ENCODE data around the gene MYH3. TPM values are rescaled to one million over a fixed set of nuclear protein-coding genes. Genes with fewer than 3 reads are reported as not detected.

Gene MYH3
- polyA plus RNA-seq, 1 donor (not counting 4 experiments of a cell fraction or from before 2014, with no cell fraction given), result 0.83 TPM

DNA sequence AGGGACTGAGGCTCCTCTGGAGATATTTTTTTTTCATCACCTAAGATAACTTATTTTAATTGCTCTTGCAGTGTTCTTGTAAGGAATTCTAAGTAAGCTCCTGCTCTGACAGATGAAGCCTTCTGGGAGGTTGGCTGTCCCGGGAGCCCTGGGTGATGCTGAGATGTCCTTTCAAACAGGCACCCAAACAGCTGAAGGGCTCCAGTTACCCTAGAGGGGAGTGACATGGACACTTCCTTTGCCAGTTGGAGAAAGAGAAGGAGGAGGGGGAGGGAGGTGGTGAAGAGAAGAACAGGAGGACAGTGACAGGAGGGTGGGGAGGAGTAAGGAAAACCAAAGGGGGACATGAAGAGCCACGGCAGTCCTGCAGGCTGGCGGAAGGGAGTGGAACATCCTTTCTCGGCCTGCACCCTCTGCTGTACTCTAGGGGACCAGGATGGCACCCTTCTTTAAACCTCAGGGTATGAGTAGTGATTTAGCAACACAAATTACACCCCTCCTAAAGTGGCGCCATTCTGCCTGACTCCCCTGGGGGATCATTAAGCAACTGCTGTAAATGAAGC is 51.8 kb downstream of the MYH3 start:
- Histone ChIP-seq H3K4me1 (ENCODE audit: control insufficient read depth, extremely low read depth, insufficient read depth, low read length) (no peaks in the 10 kb centered on the region), H3K4me2 (ENCODE audit: control insufficient read depth, extremely low read depth, insufficient read depth, low read depth, low read length) (no peak overlapping the region), H3K9me3 (ENCODE audit: control insufficient read depth, low read depth, low read length) (no peaks in the 10 kb centered on the region), H4K20me1 (ENCODE audit: control insufficient read depth, extremely low read depth, insufficient read depth, low read length) (no peaks in the 10 kb centered on the region), H3K36me3 (ENCODE audit: control insufficient read depth in 2 of 2, extremely low read depth in 1 of 2, insufficient read depth in 2 of 2, low read length in 2 of 2) (no peaks in the 10 kb centered on the region), H3K27ac (ENCODE audit: control insufficient read depth, insufficient read depth, low read length) (no peak overlapping the region), H3K4me3 (ENCODE audit: control insufficient read depth in 2 of 3, extremely low read depth in 1 of 3, insufficient read depth in 2 of 3, low read depth in 1 of 3, low read length in 3 of 3) (no peak overlapping the region), H3K27me3 (ENCODE audit: control insufficient read depth, extremely low read depth, insufficient read depth, low read length) (no peaks in the 10 kb centered on the region), H2AFZ (ENCODE audit: control insufficient read depth, low read length) (no peak overlapping the region), H3K9me1 (ENCODE audit: control insufficient read depth, extremely low read depth, insufficient read depth, low read length) (no peaks in the 10 kb centered on the region), H3K79me2 (ENCODE audit: control insufficient read depth, insufficient read depth, low read length) (no peaks in the 10 kb centered on the region), H3K9ac (ENCODE audit: control insufficient read depth, extremely low read depth, insufficient read depth, low read length) (no peak overlapping the region)
- dilution Hi-C loops (cut with MboI; ENCODE audit: extremely low pct_ligation_motif_present, low sequenced_read_pairs), result loop anchor here (25.0 kb wide), 1 partner anchor 318 kb away; no protein-coding TSS in a partner anchor
- FAIRE-seq (no peak), DNase-seq (ENCODE audit: low read depth, low spot score) (no peak)
- no peak for TF ChIP-seq EZH2 (IDR thresholded peaks at IDR 0.05; ENCODE audit: low read length)
- TF ChIP-seq, protein P1, sequence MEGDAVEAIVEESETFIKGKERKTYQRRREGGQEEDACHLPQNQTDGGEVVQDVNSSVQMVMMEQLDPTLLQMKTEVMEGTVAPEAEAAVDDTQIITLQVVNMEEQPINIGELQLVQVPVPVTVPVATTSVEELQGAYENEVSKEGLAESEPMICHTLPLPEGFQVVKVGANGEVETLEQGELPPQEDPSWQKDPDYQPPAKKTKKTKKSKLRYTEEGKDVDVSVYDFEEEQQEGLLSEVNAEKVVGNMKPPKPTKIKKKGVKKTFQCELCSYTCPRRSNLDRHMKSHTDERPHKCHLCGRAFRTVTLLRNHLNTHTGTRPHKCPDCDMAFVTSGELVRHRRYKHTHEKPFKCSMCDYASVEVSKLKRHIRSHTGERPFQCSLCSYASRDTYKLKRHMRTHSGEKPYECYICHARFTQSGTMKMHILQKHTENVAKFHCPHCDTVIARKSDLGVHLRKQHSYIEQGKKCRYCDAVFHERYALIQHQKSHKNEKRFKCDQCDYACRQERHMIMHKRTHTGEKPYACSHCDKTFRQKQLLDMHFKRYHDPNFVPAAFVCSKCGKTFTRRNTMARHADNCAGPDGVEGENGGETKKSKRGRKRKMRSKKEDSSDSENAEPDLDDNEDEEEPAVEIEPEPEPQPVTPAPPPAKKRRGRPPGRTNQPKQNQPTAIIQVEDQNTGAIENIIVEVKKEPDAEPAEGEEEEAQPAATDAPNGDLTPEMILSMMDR (optimal IDR thresholded peaks at IDR 0.05 in 1 of 3, IDR thresholded peaks at IDR 0.05 in 1 of 3, conservative IDR thresholded peaks at IDR 0.05 in 1 of 3; ENCODE audit: extremely low read depth in 1 of 3, insufficient read depth in 2 of 3, low read length in 3 of 3), result no peak

DNA sequence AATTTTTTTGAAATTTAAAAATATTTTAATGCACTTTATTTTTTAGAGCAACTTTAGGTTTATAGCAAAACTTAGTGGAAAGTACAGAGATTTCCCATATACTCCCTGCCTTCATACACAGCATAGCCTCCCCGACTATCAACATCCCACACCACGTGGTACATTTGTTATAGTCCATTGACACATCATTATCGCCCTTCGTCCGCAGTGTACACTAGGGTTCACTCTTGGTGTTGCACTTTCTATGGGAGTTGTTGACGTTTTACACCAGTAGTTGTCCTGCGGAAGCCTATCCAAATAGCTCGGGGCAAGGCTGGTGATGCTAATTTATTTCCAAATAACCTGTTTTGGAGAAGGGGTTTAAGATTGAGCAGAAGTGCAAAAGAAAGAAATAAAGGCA is 52.6 kb downstream of the MYH3 start:
- Histone ChIP-seq H3K27ac (ENCODE audit: control insufficient read depth, insufficient read depth, low read length) (no peak overlapping the region), H3K9me3 (ENCODE audit: control insufficient read depth, low read depth, low read length) (no peaks in the 10 kb centered on the region), H3K4me3 (ENCODE audit: control insufficient read depth in 2 of 3, extremely low read depth in 1 of 3, insufficient read depth in 2 of 3, low read depth in 1 of 3, low read length in 3 of 3) (no peak overlapping the region), H3K4me1 (ENCODE audit: control insufficient read depth, extremely low read depth, insufficient read depth, low read length) (no peaks in the 10 kb centered on the region), H3K4me2 (ENCODE audit: control insufficient read depth, extremely low read depth, insufficient read depth, low read depth, low read length) (no peak overlapping the region), H4K20me1 (ENCODE audit: control insufficient read depth, extremely low read depth, insufficient read depth, low read length) (no peaks in the 10 kb centered on the region), H3K36me3 (ENCODE audit: control insufficient read depth in 2 of 2, extremely low read depth in 1 of 2, insufficient read depth in 2 of 2, low read length in 2 of 2) (no peaks in the 10 kb centered on the region), H2AFZ (ENCODE audit: control insufficient read depth, low read length) (no peak overlapping the region), H3K27me3 (ENCODE audit: control insufficient read depth, extremely low read depth, insufficient read depth, low read length) (no peaks in the 10 kb centered on the region), H3K9ac (ENCODE audit: control insufficient read depth, extremely low read depth, insufficient read depth, low read length) (no peak overlapping the region), H3K9me1 (ENCODE audit: control insufficient read depth, extremely low read depth, insufficient read depth, low read length) (no peaks in the 10 kb centered on the region), H3K79me2 (ENCODE audit: control insufficient read depth, insufficient read depth, low read length) (no peaks in the 10 kb centered on the region)
- dilution Hi-C loops (cut with MboI; ENCODE audit: extremely low pct_ligation_motif_present, low sequenced_read_pairs), result loop anchor here (25.0 kb wide), 1 partner anchor 317 kb away; no protein-coding TSS in a partner anchor
- no peak for TF ChIP-seq EZH2 (IDR thresholded peaks at IDR 0.05; ENCODE audit: low read length)
- TF ChIP-seq, protein P1 (optimal IDR thresholded peaks at IDR 0.05 in 1 of 3, IDR thresholded peaks at IDR 0.05 in 1 of 3, conservative IDR thresholded peaks at IDR 0.05 in 1 of 3; ENCODE audit: extremely low read depth in 1 of 3, insufficient read depth in 2 of 3, low read length in 3 of 3), result no peak
- FAIRE-seq (no peak), DNase-seq (ENCODE audit: low read depth, low spot score) (no peak)
